K562 (cell line): ENCODE results near the gene U2SURP. TPM values are rescaled to one million over a fixed set of nuclear protein-coding genes. Genes with fewer than 3 reads are reported as not detected.

Source experiments
- BCLAF1 ChIP-seq, 2 experiments: fragments of 450-650 bp in 1 of 2; IDR thresholded peaks; 2 replicates each; pipeline ENCODE4 v1.6.1; 2011 to 2017; ENCODE audit warnings: low read depth in 2 of 2, antibody characterized with exemption in 1 of 2, borderline replicate concordance in 1 of 2, low read length in 1 of 2, mild to moderate bottlenecking in 1 of 2, mixed read lengths in 1 of 2; ENCODE audit not compliant: control insufficient read depth in 1 of 2
- BRF1 ChIP-seq: IDR thresholded peaks from 3 replicates; pipeline ENCODE4 v1.6.1; 2011; ENCODE audit warnings: borderline replicate concordance, mild to moderate bottlenecking; ENCODE audit not compliant: insufficient read length; ENCODE audit errors: extremely low read depth
- E2F8 ChIP-seq: fragments of 450-650 bp; IDR thresholded peaks from 2 replicates; pipeline ENCODE4 v1.7.1; 2018; ENCODE audit warnings: mild to moderate bottlenecking, low read depth; ENCODE audit not compliant: partially characterized antibody
- HBP1 ChIP-seq: fragments of 450-650 bp; formaldehyde crosslinking; IDR thresholded peaks from 2 replicates; pipeline ENCODE4 v1.4.0; 2022; ENCODE audit warnings: missing genetic modification characterization
- HNRNPL ChIP-seq: fragments of 200-400 bp; formaldehyde crosslinking; IDR thresholded peaks from 2 replicates; pipeline ENCODE4 v1.6.1; 2017; ENCODE audit warnings: low read depth, mild to moderate bottlenecking, low read length
- KLF10 ChIP-seq: fragments of 250-450 bp; sonication (Bioruptor Pico); IDR thresholded peaks from 2 replicates; pipeline ENCODE4 v1.6.1; 2021; ENCODE audit warnings: matching md5 sums
- MNT ChIP-seq, 2 experiments: fragments of 450-650 bp; conservative IDR thresholded peaks; 2 replicates each; pipeline ENCODE4 v1.6.1; 2017; ENCODE audit warnings: mild to moderate bottlenecking in 2 of 2, moderate library complexity in 2 of 2
- POLR2B ChIP-seq: fragments of 450-650 bp; IDR thresholded peaks from 2 replicates; pipeline ENCODE4 v1.6.1; 2018; ENCODE audit warnings: low read depth; ENCODE audit not compliant: partially characterized antibody
- PTBP1 ChIP-seq: fragments of 200-400 bp; formaldehyde crosslinking; IDR thresholded peaks from 2 replicates; pipeline ENCODE4 v1.6.1; 2017; ENCODE audit warnings: low read depth, low read length
- RBM17 ChIP-seq: fragments of 200-400 bp; formaldehyde crosslinking; IDR thresholded peaks from 2 replicates; pipeline ENCODE4 v1.6.1; 2017; ENCODE audit warnings: low read depth, mild to moderate bottlenecking, low read length, borderline replicate concordance
- SRF ChIP-seq, 2 experiments: fragments of 250-450, 450-650 bp in 1 of 2; sonication (Bioruptor Pico) in 1 of 2; sonication (generic) in 1 of 2; formaldehyde crosslinking; IDR thresholded peaks; 2 replicates each; pipeline versions ENCODE4 v1.5.0 to v1.5.1; 2020 to 2022; ENCODE audit warnings: mild to moderate bottlenecking in 1 of 2, missing genetic modification reagents in 1 of 2
- THRB ChIP-seq: fragments of 450-650 bp; formaldehyde crosslinking; conservative IDR thresholded peaks from 2 replicates; pipeline ENCODE4 v1.4.0; 2022; ENCODE audit warnings: mild to moderate bottlenecking, missing genetic modification characterization
- ZBTB12 ChIP-seq: fragments of 250-450 bp; sonication (Bioruptor Pico); IDR thresholded peaks from 2 replicates; pipeline ENCODE4 v1.4.0; 2020
- ZKSCAN3 ChIP-seq: fragments of 250-450 bp; sonication (Bioruptor Pico); IDR thresholded peaks from 2 replicates; pipeline ENCODE4 v1.4.0; 2020
- polyA plus RNA-seq, 8 experiments: library from polyadenylated mRNA; depleted of rRNA in 4 of 8; stranded (reverse) in 5 of 8; unstranded in 3 of 8; fragments of >200 nt; fragmentation: Nextera tagmentation in 2 of 8; fragmentation: Illumina TruSeq in 1 of 8; extraction: Ambion mirVana in 2 of 8; extraction: Trizol in 1 of 8; gene quantifications; 2 replicates each; pipeline versions ENCODE4 v1.2.1 to v1.2.3, GENCODE V29; 2011 to 2014; ENCODE audit warnings: inconsistent platforms in 1 of 8, missing spikeins in 1 of 8
- total RNA-seq, 7 experiments: library from RNA; depleted of rRNA in 6 of 7; stranded (reverse); fragments of >200 nt in 6 of 7; fragmentation: Illumina TruSeq in 2 of 7; extraction: Trizol in 2 of 7; gene quantifications; 2 replicates each; pipeline versions ENCODE4 v1.2.1 to v1.2.3, GENCODE V29; 2011 to 2021; ENCODE audit warnings: low replicate concordance in 1 of 7

The U2SURP gene
- total and polyA plus RNA-seq, 9 of the 15 experiments (the other 6 are each of a cell fraction or from before 2014, with no cell fraction given), result 128 to 322 (median 191) TPM

GRCh38 chr3:143001369-143002082 lies at the start of gene U2SURP (continued):
- peak in 1 of 2 experiments; percentile 60; a peak in 1 of 4 replicates for TF ChIP-seq BCLAF1 (IDR thresholded peaks at IDR 0.05; ENCODE audit: borderline replicate concordance in 1 of 2, control insufficient read depth in 1 of 2, low read depth in 2 of 2, low read length in 1 of 2)
- no peak for TF ChIP-seq PTBP1
- TF ChIP-seq MNT (conservative IDR thresholded peaks at IDR 0.05), result peak; percentile 85 to 90
- TF ChIP-seq POLR2B, result peak; percentile 62
- no peak for TF ChIP-seq SRF (CRISPR knock-in tag; IDR thresholded peaks at IDR 0.05)
- TF ChIP-seq KLF10 (CRISPR knock-in tag), result no peak
- TF ChIP-seq RBM17, result no peak
- no peak for TF ChIP-seq HNRNPL
- no peak for TF ChIP-seq BRF1
- TF ChIP-seq ZKSCAN3 (CRISPR knock-in tag), result no peak
- no peak for TF ChIP-seq HBP1 (CRISPR knock-in tag)
- peak; percentile 48 for TF ChIP-seq E2F8
- peak; percentile 60; the same call in 1 of the 2 replicates for TF ChIP-seq ZBTB12 (CRISPR knock-in tag)
- TF ChIP-seq THRB (CRISPR knock-in tag), result no peak
